22Rv1 (cell line): ENCODE measurements around the gene MISP.

Experiments
- ZFX ChIP-seq: fragments of 450-650 bp; IDR thresholded peaks from 2 replicates; pipeline ENCODE4 v1.6.1; 2017; ENCODE audit warnings: antibody characterized with exemption, borderline replicate concordance
- TF ChIP-seq, protein P1 (sequence below): fragments of 450-650 bp; IDR thresholded peaks from 2 replicates; pipeline ENCODE4 v1.5.1; 2017; ENCODE audit warnings: mild to moderate bottlenecking

DNA sequence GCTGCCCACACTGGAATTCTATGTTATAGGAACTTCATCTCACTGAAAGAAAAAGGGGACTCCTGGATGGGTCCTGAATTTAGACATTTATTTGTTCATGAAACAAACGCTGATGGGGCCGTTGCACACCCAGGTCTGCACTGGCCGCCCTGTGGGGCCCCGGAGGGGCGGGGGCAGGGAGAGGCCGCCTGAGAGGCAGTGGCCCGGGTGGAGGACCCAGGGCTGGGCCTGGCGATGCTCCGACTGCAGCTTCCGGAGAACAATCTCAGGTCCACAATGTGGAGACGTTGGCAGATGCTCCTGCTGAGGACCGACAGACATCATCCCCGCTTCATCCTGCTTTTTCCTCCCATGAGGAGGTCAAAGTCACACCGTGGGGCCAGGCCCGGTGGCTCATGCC is 30.0 kb downstream of the MISP start:
- TF ChIP-seq, protein P1, sequence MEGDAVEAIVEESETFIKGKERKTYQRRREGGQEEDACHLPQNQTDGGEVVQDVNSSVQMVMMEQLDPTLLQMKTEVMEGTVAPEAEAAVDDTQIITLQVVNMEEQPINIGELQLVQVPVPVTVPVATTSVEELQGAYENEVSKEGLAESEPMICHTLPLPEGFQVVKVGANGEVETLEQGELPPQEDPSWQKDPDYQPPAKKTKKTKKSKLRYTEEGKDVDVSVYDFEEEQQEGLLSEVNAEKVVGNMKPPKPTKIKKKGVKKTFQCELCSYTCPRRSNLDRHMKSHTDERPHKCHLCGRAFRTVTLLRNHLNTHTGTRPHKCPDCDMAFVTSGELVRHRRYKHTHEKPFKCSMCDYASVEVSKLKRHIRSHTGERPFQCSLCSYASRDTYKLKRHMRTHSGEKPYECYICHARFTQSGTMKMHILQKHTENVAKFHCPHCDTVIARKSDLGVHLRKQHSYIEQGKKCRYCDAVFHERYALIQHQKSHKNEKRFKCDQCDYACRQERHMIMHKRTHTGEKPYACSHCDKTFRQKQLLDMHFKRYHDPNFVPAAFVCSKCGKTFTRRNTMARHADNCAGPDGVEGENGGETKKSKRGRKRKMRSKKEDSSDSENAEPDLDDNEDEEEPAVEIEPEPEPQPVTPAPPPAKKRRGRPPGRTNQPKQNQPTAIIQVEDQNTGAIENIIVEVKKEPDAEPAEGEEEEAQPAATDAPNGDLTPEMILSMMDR = no peak
- TF ChIP-seq ZFX = no peak
